ENCODE results near the gene VASH2. TPM values are rescaled to one million over a fixed set of nuclear protein-coding genes. Genes with fewer than 3 reads are reported as not detected.
"Not testable (repeated sequence)": the region's sequence is repeated elsewhere in the genome, so short reads cannot be mapped to it uniquely, and the experiment has no call there.

Gene VASH2
- total and polyA plus RNA-seq, 9 donors = 25.3 to 81.7 (median 49.8) TPM

DNA sequence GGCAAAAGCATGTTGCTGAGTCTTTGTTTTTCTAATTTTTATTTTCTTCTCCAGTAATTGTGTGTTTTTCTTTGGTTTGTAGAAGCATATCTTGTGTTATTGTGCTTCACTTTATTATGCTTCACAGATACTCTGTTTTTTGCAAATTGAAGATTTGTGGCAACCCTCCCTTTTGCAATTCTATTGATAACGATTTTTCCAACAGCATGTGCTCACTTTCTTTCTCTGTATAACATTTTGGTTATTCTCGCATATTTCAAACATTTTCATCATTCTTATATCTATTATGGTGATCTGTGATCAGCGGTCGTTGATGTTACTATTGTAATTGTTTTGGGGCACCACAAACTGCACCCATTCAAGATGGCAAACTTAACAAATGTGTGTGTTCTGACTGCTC, 69.1 kb downstream of the VASH2 start:
- DNase-seq = no peak
- H3K9me3 ChIP-seq (replicated peaks; ENCODE audit: control insufficient read depth, low read depth, low read length) = no peaks in the 10 kb centered on the region
- H3K27ac ChIP-seq (ENCODE audit: low read length) = no peak overlapping the region
- no peaks in the 10 kb centered on the region for H3K27me3 ChIP-seq (ENCODE audit: control insufficient read depth, insufficient read depth, low read length)
- no CpG with 5 or more reads among the region's 4 CpGs for WGBS (ENCODE audit: insufficient coverage)
- no peak overlapping the region for H3K4me3 ChIP-seq (ENCODE audit: low read length)
- H3K4me1 ChIP-seq (ENCODE audit: control insufficient read depth, insufficient read depth, low read length) = peaks cover 2% of the 10 kb centered on the region
- H3K36me3 ChIP-seq (ENCODE audit: control insufficient read depth, insufficient read depth, low read length) = no peaks in the 10 kb centered on the region

GRCh38 chr1:213020016-213020415, 69.7 kb downstream of the VASH2 start:
- H3K36me3 ChIP-seq (ENCODE audit: control insufficient read depth, insufficient read depth, low read length) = no peaks in the 10 kb centered on the region

GRCh38 chr1:213027024-213027423, 76.7 kb downstream of the VASH2 start:
- H3K9me3 ChIP-seq (replicated peaks; ENCODE audit: control insufficient read depth, low read depth, low read length); H3K36me3 ChIP-seq (ENCODE audit: control insufficient read depth, insufficient read depth, low read length): not testable (repeated sequence)
- no CpG with 5 or more reads among the region's 3 CpGs for WGBS (ENCODE audit: insufficient coverage)

More at GRCh38 chr1:213020016-213020415, 69.7 kb downstream of the VASH2 start:
- WGBS (ENCODE audit: insufficient coverage) = 100% methylated on average over 1 of the region's 3 CpGs
- Histone ChIP-seq H3K9me3 (replicated peaks; ENCODE audit: control insufficient read depth, low read depth, low read length) (no peaks in the 10 kb centered on the region), H3K4me1 (ENCODE audit: control insufficient read depth, insufficient read depth, low read length) (peaks cover 2% of the 10 kb centered on the region), H3K27ac (ENCODE audit: low read length) (no peak overlapping the region), H3K27me3 (ENCODE audit: control insufficient read depth, insufficient read depth, low read length) (no peaks in the 10 kb centered on the region), H3K4me3 (ENCODE audit: low read length) (no peak overlapping the region)
- DNase-seq = no peak

GRCh38 chr1:213032651-213033050, 82.3 kb downstream of the VASH2 start:
- Histone ChIP-seq H3K4me3 (ENCODE audit: low read length) (no peak overlapping the region), H3K27me3 (ENCODE audit: control insufficient read depth, insufficient read depth, low read length) (peaks cover 5% of the 10 kb centered on the region)
- no peak for DNase-seq

More at GRCh38 chr1:213027024-213027423, 76.7 kb downstream of the VASH2 start:
- not testable (repeated sequence) for H3K27ac ChIP-seq (ENCODE audit: low read length); DNase-seq; H3K4me3 ChIP-seq (ENCODE audit: low read length); H3K27me3 ChIP-seq (ENCODE audit: control insufficient read depth, insufficient read depth, low read length); H3K4me1 ChIP-seq (ENCODE audit: control insufficient read depth, insufficient read depth, low read length)

GRCh38 chr1:213034713-213035112, 84.4 kb downstream of the VASH2 start:
- H3K27me3 ChIP-seq (ENCODE audit: control insufficient read depth, insufficient read depth, low read length) = peaks cover 5% of the 10 kb centered on the region
- 100% methylated on average over 1 of the region's 1 CpG for WGBS (ENCODE audit: insufficient coverage)
- DNase-seq = no peak
- H3K36me3 ChIP-seq (ENCODE audit: control insufficient read depth, insufficient read depth, low read length) = no peaks in the 10 kb centered on the region
- no peak overlapping the region for H3K27ac ChIP-seq (ENCODE audit: low read length)
- no peaks in the 10 kb centered on the region for H3K4me1 ChIP-seq (ENCODE audit: control insufficient read depth, insufficient read depth, low read length)
- H3K4me3 ChIP-seq (ENCODE audit: low read length) = no peak overlapping the region
- no peaks in the 10 kb centered on the region for H3K9me3 ChIP-seq (replicated peaks; ENCODE audit: control insufficient read depth, low read depth, low read length)

More at GRCh38 chr1:213032651-213033050, 82.3 kb downstream of the VASH2 start:
- H3K4me1 ChIP-seq (ENCODE audit: control insufficient read depth, insufficient read depth, low read length) = no peaks in the 10 kb centered on the region
- no peaks in the 10 kb centered on the region for H3K36me3 ChIP-seq (ENCODE audit: control insufficient read depth, insufficient read depth, low read length)
- no peak overlapping the region for H3K27ac ChIP-seq (ENCODE audit: low read length)
- H3K9me3 ChIP-seq (replicated peaks; ENCODE audit: control insufficient read depth, low read depth, low read length) = no peaks in the 10 kb centered on the region

- H3K4me3 ChIP-seq (ENCODE audit: low read length) = no peak overlapping the region
- H3K36me3 ChIP-seq (ENCODE audit: control insufficient read depth, insufficient read depth, low read length) = no peaks in the 10 kb centered on the region
- no peaks in the 10 kb centered on the region for H3K4me1 ChIP-seq (ENCODE audit: control insufficient read depth, insufficient read depth, low read length)
- no peak overlapping the region for H3K27ac ChIP-seq (ENCODE audit: low read length)
- no peak for DNase-seq
- peaks cover 3% of the 10 kb centered on the region for H3K27me3 ChIP-seq (ENCODE audit: control insufficient read depth, insufficient read depth, low read length)
- H3K9me3 ChIP-seq (replicated peaks; ENCODE audit: control insufficient read depth, low read depth, low read length) = no peaks in the 10 kb centered on the region
- WGBS (ENCODE audit: insufficient coverage) = no CpG with 5 or more reads among the region's 2 CpGs
Observed at GRCh38 chr1:213035573-213035972, 85.2 kb downstream of the VASH2 start.

Other genes with a start within 250 kb of the VASH2 start
- 35.2 TPM for gene NSL1, start 158.8 kb upstream of the VASH2 start, total RNA-seq
- gene NSL1, start 158.8 kb upstream of the VASH2 start, polyA plus RNA-seq (ENCODE audit: insufficient read depth in 1 of 8, insufficient read length in 8 of 8, low replicate concordance in 1 of 8) = 10 to 100 TPM; 26.1 to 34.9 (median 31.1) TPM
- 10.7 TPM for gene TATDN3, start 158.6 kb upstream of the VASH2 start, total RNA-seq
- gene TATDN3, start 158.6 kb upstream of the VASH2 start, polyA plus RNA-seq (ENCODE audit: insufficient read depth in 1 of 8, insufficient read length in 8 of 8, low replicate concordance in 1 of 8) = 10 to 100 TPM in 3 of 8 donors, 1 to 10 TPM in 5; 8.6 to 11.9 (median 10.0) TPM
- gene SPATA45, start 102.9 kb upstream of the VASH2 start, total RNA-seq = 0.44 TPM
- not detected for gene SPATA45, start 102.9 kb upstream of the VASH2 start, polyA plus RNA-seq (ENCODE audit: insufficient read depth in 1 of 8, insufficient read length in 8 of 8, low replicate concordance in 1 of 8)
- 8.4 TPM for gene FLVCR1, start 92.3 kb upstream of the VASH2 start, total RNA-seq
- 1 to 10 TPM; 5.7 to 8.2 (median 6.0) TPM for gene FLVCR1, start 92.3 kb upstream of the VASH2 start, polyA plus RNA-seq (ENCODE audit: insufficient read depth in 1 of 8, insufficient read length in 8 of 8, low replicate concordance in 1 of 8)
- 36.5 TPM for gene ANGEL2, start 65.3 kb downstream of the VASH2 start, total RNA-seq
- 10 to 100 TPM; 19.1 to 32.6 (median 22.8) TPM for gene ANGEL2, start 65.3 kb downstream of the VASH2 start, polyA plus RNA-seq (ENCODE audit: insufficient read depth in 1 of 8, insufficient read length in 8 of 8, low replicate concordance in 1 of 8)
- gene RPS6KC1, start 100.7 kb downstream of the VASH2 start, total RNA-seq = 25.1 TPM
- gene RPS6KC1, start 100.7 kb downstream of the VASH2 start, polyA plus RNA-seq (ENCODE audit: insufficient read depth in 1 of 8, insufficient read length in 8 of 8, low replicate concordance in 1 of 8) = 10 to 100 TPM; 13.1 to 20.4 (median 18.3) TPM